ENCODE data around the gene DENND1A.

DNA sequence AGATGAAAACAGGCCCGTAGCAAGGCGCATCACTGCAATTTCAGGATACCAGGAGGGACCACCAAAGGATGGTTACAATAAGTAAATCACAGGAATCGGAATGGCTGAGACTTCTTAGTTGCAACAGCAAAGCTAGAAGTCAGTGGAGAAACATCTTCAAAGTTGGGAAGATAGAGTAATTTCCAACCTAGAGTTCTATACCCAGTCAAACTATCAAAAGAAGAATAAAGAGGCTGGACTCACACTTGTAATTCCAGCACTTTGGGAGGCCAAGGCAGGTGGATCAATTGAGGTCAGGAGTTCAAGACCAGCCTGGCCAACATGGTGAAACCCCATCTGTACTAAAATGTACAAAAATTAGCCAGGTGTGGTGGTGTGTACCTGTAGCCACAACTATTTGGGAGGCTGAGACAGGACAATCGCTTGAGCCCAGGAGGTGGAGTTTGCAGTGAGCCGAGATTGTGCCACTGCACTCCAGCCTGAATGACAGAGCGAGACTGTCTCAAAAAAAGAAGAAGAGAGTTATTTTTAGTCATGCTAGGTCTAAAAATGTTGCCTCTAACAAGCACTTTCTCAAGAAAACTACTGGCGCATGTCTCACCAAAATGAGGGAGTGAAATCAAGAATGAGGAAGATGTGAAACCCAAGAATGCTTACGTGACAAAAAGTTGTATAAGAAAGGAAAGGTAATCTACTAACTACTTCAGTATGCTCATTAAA, 267.7 kb downstream of the DENND1A start:
- TF ChIP-seq EZH2 (IDR thresholded peaks at IDR 0.05; ENCODE audit: insufficient read depth, low read length) = no peak
- TF ChIP-seq, protein P1, sequence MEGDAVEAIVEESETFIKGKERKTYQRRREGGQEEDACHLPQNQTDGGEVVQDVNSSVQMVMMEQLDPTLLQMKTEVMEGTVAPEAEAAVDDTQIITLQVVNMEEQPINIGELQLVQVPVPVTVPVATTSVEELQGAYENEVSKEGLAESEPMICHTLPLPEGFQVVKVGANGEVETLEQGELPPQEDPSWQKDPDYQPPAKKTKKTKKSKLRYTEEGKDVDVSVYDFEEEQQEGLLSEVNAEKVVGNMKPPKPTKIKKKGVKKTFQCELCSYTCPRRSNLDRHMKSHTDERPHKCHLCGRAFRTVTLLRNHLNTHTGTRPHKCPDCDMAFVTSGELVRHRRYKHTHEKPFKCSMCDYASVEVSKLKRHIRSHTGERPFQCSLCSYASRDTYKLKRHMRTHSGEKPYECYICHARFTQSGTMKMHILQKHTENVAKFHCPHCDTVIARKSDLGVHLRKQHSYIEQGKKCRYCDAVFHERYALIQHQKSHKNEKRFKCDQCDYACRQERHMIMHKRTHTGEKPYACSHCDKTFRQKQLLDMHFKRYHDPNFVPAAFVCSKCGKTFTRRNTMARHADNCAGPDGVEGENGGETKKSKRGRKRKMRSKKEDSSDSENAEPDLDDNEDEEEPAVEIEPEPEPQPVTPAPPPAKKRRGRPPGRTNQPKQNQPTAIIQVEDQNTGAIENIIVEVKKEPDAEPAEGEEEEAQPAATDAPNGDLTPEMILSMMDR (IDR thresholded peaks at IDR 0.05; ENCODE audit: insufficient read depth, low read depth, low read length) = no peak

All from astrocyte (in vitro differentiated cells and primary cell).